Lower lobe of right lung (tissue), 2 donors: ENCODE measurements around the gene XRCC3. TPM values are rescaled to one million over a fixed set of nuclear protein-coding genes. Genes with fewer than 3 reads are reported as not detected.

Experiments
- ATAC-seq, 2 donors: fragments of 200-7000 bp; cut with Tn5 transposase; one replicate each; pipeline ENCODE4 v1.9.1; 2020 to 2022; ENCODE audit warnings: mild to moderate bottlenecking in 2 of 2, moderate library complexity in 2 of 2
- DNase-seq: peaks from one replicate; pipeline ENCODE4 v3.0.0-alpha.2; 2020
- H3K27ac ChIP-seq: fragments of 200-600 bp; one replicate; pipeline ENCODE4 v1.8.0; 2022
- H3K27me3 ChIP-seq: fragments of 200-600 bp; one replicate; pipeline ENCODE4 v1.8.0; 2022; ENCODE audit warnings: low read depth
- H3K36me3 ChIP-seq: fragments of 200-600 bp; one replicate; pipeline ENCODE4 v1.8.0; 2022; ENCODE audit warnings: mild to moderate bottlenecking
- H3K4me1 ChIP-seq: fragments of 200-600 bp; one replicate; pipeline ENCODE4 v1.8.0; 2022
- H3K4me3 ChIP-seq: fragments of 200-600 bp; one replicate; pipeline ENCODE4 v1.8.0; 2022; ENCODE audit warnings: mild to moderate bottlenecking
- H3K9me3 ChIP-seq: fragments of 200-600 bp; one replicate; pipeline ENCODE4 v1.8.0; 2022
- CTCF ChIP-seq: fragments of 200-600 bp; IDR thresholded peaks from one replicate; pipeline ENCODE4 v1.8.0; 2022; ENCODE audit warnings: antibody characterized with exemption, mild to moderate bottlenecking
- intact Hi-C: fragments of 100-400 bp; cut with DNase I; formaldehyde crosslinking; loops from one replicate; pipeline ENCODE4 v1.11.0; 2022
- total RNA-seq: library from RNA; stranded (reverse); fragmentation: NEBNext Ultra II Directional; extraction: Animal tissue kit (Norgen Biotek cat#: 25700); gene quantifications from one replicate; pipeline ENCODE4 v1.2.1, GENCODE V29; 2021
- donor health status: DM: no; HTN: yes; CAD: no; lungs with severe emphysema.

XRCC3 gene
- total RNA-seq, 1 donor from 2014 or later: 5.0 TPM

DNA sequence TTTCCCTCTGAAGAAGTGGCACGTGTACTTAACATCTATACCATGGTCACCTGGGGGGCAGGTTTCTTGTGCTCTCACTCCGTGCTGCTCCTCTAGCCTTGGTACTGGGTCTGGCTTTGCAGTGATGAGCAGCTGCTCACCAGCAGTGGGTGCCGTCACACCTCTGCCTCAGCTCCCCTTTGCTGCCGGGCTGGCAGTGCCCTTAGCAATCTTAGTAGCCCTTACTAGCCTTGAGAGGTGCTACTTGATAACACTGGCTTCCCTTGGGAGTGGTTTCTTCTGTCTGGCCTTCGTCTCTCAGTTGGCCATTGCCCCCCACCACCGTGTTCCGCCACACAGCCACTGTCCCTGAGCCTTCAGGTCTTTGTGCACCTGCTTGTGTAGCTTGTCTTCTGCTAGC lies 63.7 kb downstream of the XRCC3 start:
- Histone ChIP-seq H3K4me1 (peaks cover 57% of the 10 kb centered on the region), H3K4me3 (no peak overlapping the region), H3K9me3 (no peaks in the 10 kb centered on the region), H3K27ac (no peak overlapping the region), H3K27me3 (no peaks in the 10 kb centered on the region), H3K36me3 (peaks cover 42% of the 10 kb centered on the region)
- ATAC-seq (peak in 1 of 2 donors; percentile 30), DNase-seq (no peak)
- TF ChIP-seq CTCF: no peak
- intact Hi-C loops: no loop called here

DNA sequence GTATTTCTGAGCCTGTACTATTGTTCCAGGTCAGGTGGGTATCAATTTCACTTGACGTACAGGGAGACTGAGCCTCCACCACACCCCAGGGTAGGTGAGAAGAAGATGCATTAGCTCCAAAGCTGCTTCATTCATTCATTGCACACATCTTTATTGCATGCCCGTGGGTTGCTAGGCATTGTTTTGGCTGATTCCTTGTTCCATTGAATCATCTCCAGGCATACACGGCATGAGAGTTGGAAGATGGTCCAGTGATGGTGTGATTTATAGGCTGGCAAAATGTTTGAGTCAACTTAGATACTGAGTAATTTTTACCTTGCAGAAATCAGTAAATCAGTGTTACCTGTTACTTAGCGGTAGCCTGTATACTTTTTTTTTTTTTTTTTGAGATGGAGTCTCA lies 65.0 kb downstream of the XRCC3 start:
- DNase-seq (no peak), ATAC-seq (no peak)
- Histone ChIP-seq H3K4me1 (peaks cover 57% of the 10 kb centered on the region), H3K9me3 (no peaks in the 10 kb centered on the region), H3K36me3 (peaks cover 29% of the 10 kb centered on the region), H3K27me3 (no peaks in the 10 kb centered on the region), H3K4me3 (no peak overlapping the region), H3K27ac (no peak overlapping the region)
- intact Hi-C loops: no loop called here
- TF ChIP-seq CTCF: no peak

DNA sequence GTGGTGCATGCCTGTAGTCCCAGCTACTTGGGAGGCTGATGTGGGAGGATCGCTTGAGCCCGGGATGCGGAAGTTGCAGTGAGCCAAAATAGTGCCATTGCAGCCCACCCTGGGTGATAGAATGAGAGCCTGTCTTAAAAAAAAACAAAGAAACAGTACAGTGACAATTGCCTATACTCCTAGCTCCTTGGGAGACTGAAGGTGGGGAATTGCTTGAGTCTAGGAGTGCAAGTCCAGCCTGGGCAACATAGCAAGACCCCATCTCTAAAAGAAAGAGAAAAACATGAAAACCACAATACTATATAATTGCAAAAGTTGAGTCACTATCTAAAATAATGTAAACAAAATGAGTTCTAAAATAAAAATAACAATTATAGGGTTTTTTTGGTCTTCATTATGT lies 66.2 kb downstream of the XRCC3 start:
- no peak for DNase-seq
- Histone ChIP-seq H3K27me3 (no peaks in the 10 kb centered on the region), H3K4me3 (no peak overlapping the region), H3K36me3 (peaks cover 17% of the 10 kb centered on the region), H3K4me1 (peaks cover 58% of the 10 kb centered on the region), H3K9me3 (no peaks in the 10 kb centered on the region), H3K27ac (no peak overlapping the region)
- intact Hi-C loops: no loop called here
- no peak for TF ChIP-seq CTCF
- ATAC-seq: no peak

Other genes with a start within 250 kb of the XRCC3 start
- 115 TPM for gene CKB, start 192.6 kb downstream of the XRCC3 start, total RNA-seq
- gene TRMT61A, start 186.3 kb downstream of the XRCC3 start, total RNA-seq: 11.0 TPM
- gene BAG5, start 152.8 kb downstream of the XRCC3 start, total RNA-seq: 29.8 TPM
- 33.0 TPM for gene COA8, start 152.5 kb downstream of the XRCC3 start, total RNA-seq
- gene KLC1, start 86.2 kb downstream of the XRCC3 start, total RNA-seq: 171 TPM
- 49.4 TPM for gene ZFYVE21, start 359 bp upstream of the XRCC3 start, total RNA-seq
- 60.6 TPM for gene PPP1R13B, start 132.1 kb upstream of the XRCC3 start, total RNA-seq
- 8.5 TPM for gene TDRD9, start 213.0 kb upstream of the XRCC3 start, total RNA-seq
- gene RD3L, start 227.1 kb upstream of the XRCC3 start, total RNA-seq: not detected